Lower leg skin (tissue), 4 donors: ENCODE data around the gene TBC1D8. TPM values are rescaled to one million over a fixed set of nuclear protein-coding genes. Genes with fewer than 3 reads are reported as not detected.

Experiments used
- DNase-seq, 2 donors: peaks; one replicate each; pipeline ENCODE4 v3.0.0-alpha.2; 2019; ENCODE audit warnings: low spot score in 2 of 2
- H3K4me3 ChIP-seq: fragments of 200-600 bp; sonication (generic); 2 replicates; pipeline ENCODE4 v1.5.1; 2017; ENCODE audit warnings: mild to moderate bottlenecking, low read depth; ENCODE audit not compliant: poor library complexity, severe bottlenecking
- CTCF ChIP-seq, 3 donors: fragments of 450-650 bp; IDR thresholded peaks; one replicate each; pipeline ENCODE4 v1.5.1; 2016; ENCODE audit warnings: antibody characterized with exemption in 3 of 3, mild to moderate bottlenecking in 3 of 3, moderate library complexity in 2 of 3
- POLR2A ChIP-seq, 2 donors: fragments of 450-650 bp; IDR thresholded peaks; one replicate each; pipeline ENCODE4 v1.6.1; 2016 to 2017; ENCODE audit warnings: antibody characterized with exemption in 2 of 2, mild to moderate bottlenecking in 1 of 2, moderate library complexity in 1 of 2
- WGBS, 2 donors: methylation state at CpG; one replicate each; pipeline ENCODE4 v1.1.5; 2018; 5-methylcytosine and 5-hydroxymethylcytosine counted together
- intact Hi-C: fragments of 100-400 bp; cut with DNase I; formaldehyde crosslinking; loops from one replicate; pipeline ENCODE4 v1.15.0; 2023; ENCODE audit warnings: low total_unique reads
- total RNA-seq, 4 donors: library from RNA; depleted of rRNA; stranded (reverse); fragments of >200 nt; gene quantifications; one replicate each; pipeline ENCODE4 v1.1.0, GENCODE V29; 2016

TBC1D8 gene
- total RNA-seq, 4 donors from 2014 or later = 29.4 to 102 (median 46.1) TPM

GRCh38 chr2:101111917-101112771 is 39.0 kb downstream of the TBC1D8 start:
- 67 to 75% methylated on average over 10 of the region's 10 CpGs for WGBS, 2 donors
- no peak for DNase-seq

GRCh38 chr2:101111262-101111838 is 39.8 kb downstream of the TBC1D8 start:
- 77 to 86% methylated on average over 18 of the region's 18 CpGs for WGBS, 2 donors
- DNase-seq = no peak

More at GRCh38 chr2:101111917-101112771, 39.0 kb downstream of the TBC1D8 start:
- no peak overlapping the region for H3K4me3 ChIP-seq
- no peak for TF ChIP-seq POLR2A (IDR thresholded peaks at IDR 0.05)
- no peak for TF ChIP-seq CTCF (IDR thresholded peaks at IDR 0.05)
- intact Hi-C loops = no loop called here

GRCh38 chr2:101109451-101110118 is 41.6 kb downstream of the TBC1D8 start:
- no peak overlapping the region for H3K4me3 ChIP-seq
- no peak for TF ChIP-seq POLR2A (IDR thresholded peaks at IDR 0.05)
- no peak for TF ChIP-seq CTCF (IDR thresholded peaks at IDR 0.05)
- WGBS, 2 donors = 46 to 48% methylated on average over 14 of the region's 14 CpGs
- intact Hi-C loops = no loop called here
- no peak for DNase-seq

More at GRCh38 chr2:101111262-101111838, 39.8 kb downstream of the TBC1D8 start:
- intact Hi-C loops = no loop called here
- TF ChIP-seq CTCF (IDR thresholded peaks at IDR 0.05) (no peak), POLR2A (IDR thresholded peaks at IDR 0.05) (no peak)
- no peak overlapping the region for H3K4me3 ChIP-seq

- WGBS, 2 donors = 87 to 88% methylated on average over 8 of the region's 8 CpGs
- intact Hi-C loops = no loop called here
- DNase-seq = no peak
- no peak overlapping the region for H3K4me3 ChIP-seq
- TF ChIP-seq CTCF (IDR thresholded peaks at IDR 0.05) = no peak
- no peak for TF ChIP-seq POLR2A (IDR thresholded peaks at IDR 0.05)
These were observed 42.8 kb downstream of the TBC1D8 start for GRCh38 chr2:101108357-101108756.

- intact Hi-C loops = no loop called here
These were observed 43.9 kb downstream of the TBC1D8 start for GRCh38 chr2:101107241-101107640.

More at GRCh38 chr2:101107241-101107640, 43.9 kb downstream of the TBC1D8 start:
- no peak for DNase-seq
- H3K4me3 ChIP-seq = no peak overlapping the region
- 79 to 87% methylated on average over 1 of the region's 1 CpG for WGBS, 2 donors
- TF ChIP-seq POLR2A (IDR thresholded peaks at IDR 0.05) = no peak
- no peak for TF ChIP-seq CTCF (IDR thresholded peaks at IDR 0.05)
